A549 treated with Mapracorat at 1 μM for 4 hours (cell line): ENCODE data around the gene EIF2S3. TPM values are rescaled to one million over a fixed set of nuclear protein-coding genes. Genes with fewer than 3 reads are reported as not detected.

Source experiments
- total RNA-seq: library from RNA; stranded (reverse); fragments of 200-300 nt; extraction: Qiagen RNA extraction; gene quantifications from 5 replicates; pipeline ENCODE4 v1.2.3, GENCODE V29; 2022

EIF2S3 gene
- total RNA-seq: 119 to 181 TPM (median 130 TPM) in 5 replicates

DNA sequence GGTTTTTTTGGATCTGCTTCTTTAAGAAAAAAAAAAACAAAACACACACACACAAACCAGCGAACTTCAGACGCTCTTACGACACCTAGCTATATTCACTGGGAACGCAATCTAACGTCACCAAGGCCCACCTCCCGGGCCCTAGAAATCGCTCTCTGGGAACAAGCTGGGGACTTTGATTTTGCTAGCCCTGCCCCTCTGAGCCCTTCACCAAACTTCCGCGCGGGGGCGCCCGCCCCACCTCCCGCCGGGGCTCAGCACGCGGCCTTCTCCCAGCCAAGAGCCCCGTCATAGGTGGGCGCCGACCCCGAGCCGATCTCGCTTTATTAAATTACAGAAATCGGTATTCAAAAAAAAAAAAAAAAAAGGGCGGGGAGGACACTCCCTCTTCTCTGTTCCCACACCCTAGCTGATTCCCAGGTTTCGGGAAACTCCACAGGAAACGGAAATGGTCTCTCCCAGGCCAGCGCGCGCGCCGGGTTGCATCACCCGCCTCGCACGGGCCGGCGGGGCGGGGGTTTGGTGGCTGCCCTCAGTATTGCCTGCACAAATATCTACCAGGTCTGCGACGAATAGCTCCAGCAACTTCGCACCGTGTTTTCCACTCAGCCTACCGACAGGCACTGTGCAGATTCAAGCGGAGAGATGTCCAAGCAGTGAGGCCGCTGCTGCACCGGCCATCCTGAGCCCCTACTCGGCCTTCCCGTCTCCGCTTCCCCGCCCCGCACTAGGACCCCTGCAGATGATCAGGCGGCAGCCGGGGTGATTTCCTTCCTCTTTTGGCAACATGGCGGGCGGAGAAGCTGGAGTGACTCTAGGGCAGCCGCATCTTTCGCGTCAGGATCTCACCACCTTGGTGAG lies at the start of gene EIF2S3:
EIF2S3 (plus strand) TSS at position 775 of the 861 bp plus-strand sequence; CDS start at position 788, 13 bp downstream.

DNA sequence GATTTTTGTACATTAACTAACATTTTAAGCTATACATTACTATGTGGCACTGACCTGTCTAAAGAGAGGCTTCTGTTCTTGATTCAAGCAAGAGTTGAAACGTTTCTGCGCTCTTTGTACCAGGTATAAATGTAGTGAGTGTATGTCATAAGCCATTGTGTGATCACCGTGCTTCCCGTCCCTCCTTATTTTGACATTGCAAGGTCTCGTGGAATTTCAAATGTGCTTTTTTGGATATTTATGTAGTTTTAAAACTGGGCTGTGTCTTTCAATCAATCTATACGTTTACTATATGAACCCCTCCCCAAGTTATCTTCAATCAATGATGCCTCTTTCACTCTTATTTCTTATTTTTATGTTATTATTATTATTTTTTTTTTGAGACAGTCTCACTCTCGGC lies 27.7 kb upstream of the EIF2S3 start, which contains the start of gene KLHL15:
KLHL15 (minus strand) TSS at position 101 of the 400 bp plus-strand sequence. CDS start 20,493 bp downstream, outside the sequence.

Other genes starting within 250 kb of the EIF2S3 start
- 28.2 to 34.2 TPM (median 30.2 TPM) in 5 replicates for gene APOO, start 147.0 kb upstream of the EIF2S3 start, total RNA-seq
- 0.12 to 0.16 TPM (median 0.14 TPM) in 3 of 5 replicates, not detected in the others for gene CXorf58, start 146.9 kb upstream of the EIF2S3 start, total RNA-seq
- 2.9 to 3.7 TPM (median 3.4 TPM) in 5 replicates for gene KLHL15, start 27.8 kb upstream of the EIF2S3 start, total RNA-seq
- gene ZFX, start 94.8 kb downstream of the EIF2S3 start, total RNA-seq: 7.8 to 9.0 TPM (median 8.2 TPM) in 5 replicates